ENCODE results near the gene HFE.

HFE gene

GRCh38 chr6:26103770-26104456 lies 16.7 kb downstream of the HFE start:
- H3K4me3 ChIP-seq (ENCODE audit: control insufficient read depth, low read depth, low read length): peak overlapping the region; percentile 60
- TF ChIP-seq CTCF (conservative IDR thresholded peaks at IDR 0.05; ENCODE audit: control insufficient read depth, insufficient read depth, low read depth, low read length): peak; percentile 33
- DNase-seq (ENCODE audit: low read depth): peak; percentile 95

GRCh38 chr6:26104457-26105108 lies 17.4 kb downstream of the HFE start:
- no peak for TF ChIP-seq CTCF (conservative IDR thresholded peaks at IDR 0.05; ENCODE audit: control insufficient read depth, insufficient read depth, low read depth, low read length)
- no peak for DNase-seq (ENCODE audit: low read depth)
- H3K4me3 ChIP-seq (ENCODE audit: control insufficient read depth, low read depth, low read length): peak overlapping the region; percentile 60

- no peak for DNase-seq (ENCODE audit: low read depth)
- no peak overlapping the region for H3K4me3 ChIP-seq (ENCODE audit: control insufficient read depth, low read depth, low read length)
- TF ChIP-seq CTCF (conservative IDR thresholded peaks at IDR 0.05; ENCODE audit: control insufficient read depth, insufficient read depth, low read depth, low read length): no peak
Observed at GRCh38 chr6:26105109-26105730, 18.0 kb downstream of the HFE start.

- no peak for DNase-seq (ENCODE audit: low read depth)
- TF ChIP-seq CTCF (conservative IDR thresholded peaks at IDR 0.05; ENCODE audit: control insufficient read depth, insufficient read depth, low read depth, low read length): no peak
- H3K4me3 ChIP-seq (ENCODE audit: control insufficient read depth, low read depth, low read length): no peak overlapping the region
Observed at GRCh38 chr6:26105842-26106241, 18.6 kb downstream of the HFE start.

GRCh38 chr6:26107935-26108334 lies 20.7 kb downstream of the HFE start:
- no peak overlapping the region for H3K4me3 ChIP-seq (ENCODE audit: control insufficient read depth, low read depth, low read length)
- DNase-seq (ENCODE audit: low read depth): no peak
- TF ChIP-seq CTCF (conservative IDR thresholded peaks at IDR 0.05; ENCODE audit: control insufficient read depth, insufficient read depth, low read depth, low read length): no peak

- no peak overlapping the region for H3K4me3 ChIP-seq (ENCODE audit: control insufficient read depth, low read depth, low read length)
- DNase-seq (ENCODE audit: low read depth): no peak
- TF ChIP-seq CTCF (conservative IDR thresholded peaks at IDR 0.05; ENCODE audit: control insufficient read depth, insufficient read depth, low read depth, low read length): no peak
Observed at GRCh38 chr6:26109772-26110171, 22.5 kb downstream of the HFE start.
